GM12875 (cell line): ENCODE data around the gene GTF3C4.

Source experiments
- H3K4me3 ChIP-seq: one replicate; pipeline ENCODE4 v1.5.1; 2011; ENCODE audit warnings: low read depth, low read length, control low read depth
- CTCF ChIP-seq: IDR thresholded peaks from 2 replicates; pipeline ENCODE4 v1.5.1; 2011; ENCODE audit warnings: low read depth, mild to moderate bottlenecking, control low read depth, inconsistent platforms, low read length, moderate library complexity, borderline replicate concordance; ENCODE audit not compliant: insufficient read depth

The GTF3C4 gene

GRCh38 chr9:132722564-132723065, 52.4 kb downstream of the GTF3C4 start:
- TF ChIP-seq CTCF, result no peak

GRCh38 chr9:132723809-132724208, 53.5 kb downstream of the GTF3C4 start:
- H3K4me3 ChIP-seq, result no peak overlapping the region
- no peak for TF ChIP-seq CTCF

More at GRCh38 chr9:132722564-132723065, 52.4 kb downstream of the GTF3C4 start:
- no peak overlapping the region for H3K4me3 ChIP-seq

- H3K4me3 ChIP-seq, result no peak overlapping the region
- no peak for TF ChIP-seq CTCF
Measured at GRCh38 chr9:132725306-132725705, 55.0 kb downstream of the GTF3C4 start.

- no peak for TF ChIP-seq CTCF
- H3K4me3 ChIP-seq, result no peak overlapping the region
Measured at GRCh38 chr9:132726576-132727130, 56.4 kb downstream of the GTF3C4 start.

GRCh38 chr9:132728071-132728470, 57.8 kb downstream of the GTF3C4 start:
- no peak overlapping the region for H3K4me3 ChIP-seq
- no peak for TF ChIP-seq CTCF

GRCh38 chr9:132728497-132728896, 58.2 kb downstream of the GTF3C4 start:
- no peak for TF ChIP-seq CTCF
- no peak overlapping the region for H3K4me3 ChIP-seq

GRCh38 chr9:132729235-132729890, 59.1 kb downstream of the GTF3C4 start:
- H3K4me3 ChIP-seq, result no peak overlapping the region
- no peak for TF ChIP-seq CTCF
